ENCODE data around the gene PRPF8.

Gene PRPF8

DNA sequence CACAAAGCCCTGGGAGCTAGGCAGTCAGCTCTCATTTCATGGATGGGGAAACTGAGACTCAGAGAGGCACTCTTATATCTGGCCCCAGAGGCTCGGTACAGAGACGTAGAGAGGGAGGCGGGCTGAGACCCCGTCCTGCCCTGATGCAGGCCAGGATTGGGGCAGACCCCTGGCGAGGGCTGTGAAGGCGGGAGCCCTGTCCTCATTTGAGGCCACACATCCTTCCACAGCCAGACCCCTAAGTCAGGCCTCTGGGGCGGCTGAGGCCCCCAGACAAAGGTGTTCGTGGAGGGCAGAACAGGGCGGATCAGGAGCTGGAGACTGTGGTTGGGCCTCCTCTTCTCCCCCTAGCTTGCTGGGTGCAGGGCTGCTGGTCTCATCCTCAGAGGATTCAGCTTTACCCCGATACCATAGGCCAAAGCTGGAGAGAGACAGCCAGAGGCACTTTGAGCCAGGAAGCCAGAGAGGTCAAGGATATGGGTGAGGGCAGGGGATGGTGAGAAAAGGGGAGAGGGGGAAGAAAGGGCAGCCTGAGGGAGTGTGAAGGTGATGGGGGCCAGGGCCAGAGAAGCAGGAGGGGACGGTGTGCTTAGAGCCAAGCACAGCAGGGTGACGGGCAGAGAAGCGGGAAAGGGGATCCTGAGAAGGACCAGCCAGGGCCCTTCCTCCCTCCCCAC, 38.3 kb downstream of the PRPF8 start:
- no peak overlapping the region for H3K27ac ChIP-seq (ENCODE audit: low read depth, low read length, poor library complexity, severe bottlenecking)
- H3K9me2 ChIP-seq (ENCODE audit: low read depth, low read length): no peaks in the 10 kb centered on the region
- TF ChIP-seq, protein P1, sequence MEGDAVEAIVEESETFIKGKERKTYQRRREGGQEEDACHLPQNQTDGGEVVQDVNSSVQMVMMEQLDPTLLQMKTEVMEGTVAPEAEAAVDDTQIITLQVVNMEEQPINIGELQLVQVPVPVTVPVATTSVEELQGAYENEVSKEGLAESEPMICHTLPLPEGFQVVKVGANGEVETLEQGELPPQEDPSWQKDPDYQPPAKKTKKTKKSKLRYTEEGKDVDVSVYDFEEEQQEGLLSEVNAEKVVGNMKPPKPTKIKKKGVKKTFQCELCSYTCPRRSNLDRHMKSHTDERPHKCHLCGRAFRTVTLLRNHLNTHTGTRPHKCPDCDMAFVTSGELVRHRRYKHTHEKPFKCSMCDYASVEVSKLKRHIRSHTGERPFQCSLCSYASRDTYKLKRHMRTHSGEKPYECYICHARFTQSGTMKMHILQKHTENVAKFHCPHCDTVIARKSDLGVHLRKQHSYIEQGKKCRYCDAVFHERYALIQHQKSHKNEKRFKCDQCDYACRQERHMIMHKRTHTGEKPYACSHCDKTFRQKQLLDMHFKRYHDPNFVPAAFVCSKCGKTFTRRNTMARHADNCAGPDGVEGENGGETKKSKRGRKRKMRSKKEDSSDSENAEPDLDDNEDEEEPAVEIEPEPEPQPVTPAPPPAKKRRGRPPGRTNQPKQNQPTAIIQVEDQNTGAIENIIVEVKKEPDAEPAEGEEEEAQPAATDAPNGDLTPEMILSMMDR (IDR thresholded peaks at IDR 0.05; ENCODE audit: low read length): no peak
- no peak overlapping the region for H3K4me3 ChIP-seq (ENCODE audit: low read depth, low read length, poor library complexity, severe bottlenecking)
- H3K79me2 ChIP-seq (ENCODE audit: insufficient read depth, low read length): no peaks in the 10 kb centered on the region
- H3K9me3 ChIP-seq (ENCODE audit: low read length): no peaks in the 10 kb centered on the region
- H3F3A ChIP-seq (ENCODE audit: insufficient read depth, low read length): no peaks in the 10 kb centered on the region
- H3K9ac ChIP-seq (ENCODE audit: low read length): no peak overlapping the region
- H2AFZ ChIP-seq (ENCODE audit: low read length): no peak overlapping the region
- no peak overlapping the region for H3K4me2 ChIP-seq (ENCODE audit: low read length)
- no peaks in the 10 kb centered on the region for H4K20me1 ChIP-seq (ENCODE audit: insufficient read depth, low read length)
- H3K36me3 ChIP-seq (ENCODE audit: insufficient read depth, low read length): peaks cover 15% of the 10 kb centered on the region
- H3K27me3 ChIP-seq (ENCODE audit: insufficient read depth, low read length): no peaks in the 10 kb centered on the region
- H3K4me1 ChIP-seq (ENCODE audit: insufficient read depth, low read length, severe bottlenecking): peaks cover 29% of the 10 kb centered on the region

DNA sequence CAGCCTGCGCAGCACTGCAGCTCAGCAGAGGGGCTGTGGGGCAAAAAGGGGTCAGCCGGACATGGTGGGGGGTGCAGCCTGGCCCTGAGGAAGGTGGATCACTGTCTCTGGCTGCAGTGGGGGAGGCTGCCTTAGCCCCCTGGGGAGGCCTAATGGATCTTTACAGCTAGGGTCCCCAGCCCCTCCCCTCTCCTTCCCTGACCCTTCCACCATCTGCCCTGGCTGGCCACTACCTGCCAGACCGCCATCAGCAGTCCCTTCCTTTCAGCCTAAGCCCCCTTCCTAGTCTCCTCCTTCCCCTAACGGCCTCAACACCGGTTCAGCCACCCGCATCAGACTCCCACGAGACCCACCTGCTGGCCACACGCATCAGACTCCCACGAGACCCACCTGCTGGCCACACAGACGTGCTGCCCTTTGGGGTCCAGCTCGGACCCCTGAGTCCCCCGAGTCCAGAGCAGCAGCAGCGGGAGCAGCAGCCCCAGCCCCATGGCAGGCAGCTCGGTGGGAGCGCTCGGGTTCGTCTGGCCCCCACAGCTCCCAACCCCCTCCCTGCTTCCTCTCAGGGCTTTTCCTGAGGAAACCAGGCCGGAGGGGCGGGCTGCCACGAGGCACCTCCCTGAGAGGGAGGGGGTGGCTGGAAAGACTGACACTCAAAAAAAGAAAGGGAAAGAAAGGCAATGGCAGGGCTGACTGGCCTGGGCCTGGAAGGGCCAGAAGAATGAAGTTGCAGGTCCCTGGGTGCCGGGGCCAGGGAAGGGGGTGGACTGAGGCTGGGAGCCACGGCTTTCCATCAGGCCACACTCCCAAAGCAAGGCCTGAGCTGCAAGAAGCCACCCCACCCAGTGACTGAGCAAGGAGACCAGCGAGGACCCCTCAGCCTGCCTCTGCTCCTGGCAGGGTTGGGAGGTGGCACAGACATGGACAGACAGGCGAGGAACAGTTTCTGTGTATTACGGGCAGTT, 39.2 kb downstream of the PRPF8 start, which contains the start of gene SCARF1:
Gene SCARF1 (minus strand): TSS at position 526 of the 965 bp plus-strand sequence. CDS start 35 bp downstream, at position 491.
- Histone ChIP-seq H2AFZ (ENCODE audit: low read length) (no peak within 1 kb of the TSS), H3K4me2 (ENCODE audit: low read length) (no peak within 1 kb of the TSS), H3K9me3 (ENCODE audit: low read length) (no peaks in the 10 kb centered on the region), H3K27ac (ENCODE audit: low read depth, low read length, poor library complexity, severe bottlenecking) (no peak within 1 kb of the TSS), H4K20me1 (ENCODE audit: insufficient read depth, low read length) (no peaks in the 10 kb centered on the region), H3K79me2 (ENCODE audit: insufficient read depth, low read length) (no peaks in the 10 kb centered on the region), H3K27me3 (ENCODE audit: insufficient read depth, low read length) (no peaks in the 10 kb centered on the region), H3K9ac (ENCODE audit: low read length) (no peak within 1 kb of the TSS; the same call in 1 of the 2 replicates), H3F3A (ENCODE audit: insufficient read depth, low read length) (no peaks in the 10 kb centered on the region), H3K9me2 (ENCODE audit: low read depth, low read length) (no peaks in the 10 kb centered on the region), H3K4me3 (ENCODE audit: low read depth, low read length, poor library complexity, severe bottlenecking) (no peak within 1 kb of the TSS), H3K4me1 (ENCODE audit: insufficient read depth, low read length, severe bottlenecking) (peaks cover 29% of the 10 kb centered on the region), H3K36me3 (ENCODE audit: insufficient read depth, low read length) (peaks cover 6% of the 10 kb centered on the region)
- TF ChIP-seq, protein P1 (IDR thresholded peaks at IDR 0.05; ENCODE audit: low read length): no peak

DNA sequence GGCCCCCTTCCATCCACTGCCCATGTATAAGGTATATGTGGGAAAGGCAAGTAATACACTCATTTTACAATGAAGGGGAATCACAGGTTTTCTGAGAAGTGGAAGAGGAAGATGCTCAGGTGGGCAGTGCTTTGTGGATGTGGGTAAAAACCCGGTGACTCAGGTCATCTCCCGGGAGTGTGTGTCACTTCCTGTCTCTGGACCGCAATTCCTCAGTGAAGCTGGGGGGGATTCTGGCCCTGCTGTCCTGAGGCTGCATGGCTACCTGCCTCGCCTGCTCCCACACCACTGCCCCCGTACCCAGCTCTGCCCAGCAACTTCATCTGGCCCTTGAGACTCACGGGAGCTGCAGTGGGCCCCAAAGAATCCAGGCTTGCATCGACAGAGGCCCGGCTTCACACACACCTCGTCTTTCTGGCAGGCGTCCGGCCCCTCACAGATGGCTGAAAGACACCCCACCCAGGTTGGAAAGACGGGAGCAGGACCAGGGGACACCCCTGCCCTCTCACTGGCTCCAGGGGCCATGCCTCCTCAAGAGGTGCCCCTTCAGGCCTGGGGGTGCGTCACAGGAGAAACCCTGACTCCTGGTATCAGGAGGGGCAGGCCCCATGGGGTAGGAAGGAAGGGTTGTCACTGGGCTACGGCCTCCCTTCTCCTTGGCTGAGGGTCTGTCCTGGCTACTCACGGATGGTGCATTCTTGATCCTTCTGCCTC, 40.0 kb downstream of the PRPF8 start:
- Histone ChIP-seq H3F3A (ENCODE audit: insufficient read depth, low read length) (no peaks in the 10 kb centered on the region), H3K4me3 (ENCODE audit: low read depth, low read length, poor library complexity, severe bottlenecking) (no peak overlapping the region), H3K4me2 (ENCODE audit: low read length) (peak overlapping the region; percentile 85; the same call in 1 of the 2 replicates), H3K4me1 (ENCODE audit: insufficient read depth, low read length, severe bottlenecking) (peaks cover 23% of the 10 kb centered on the region), H3K79me2 (ENCODE audit: insufficient read depth, low read length) (no peaks in the 10 kb centered on the region), H4K20me1 (ENCODE audit: insufficient read depth, low read length) (no peaks in the 10 kb centered on the region), H3K27me3 (ENCODE audit: insufficient read depth, low read length) (no peaks in the 10 kb centered on the region), H3K36me3 (ENCODE audit: insufficient read depth, low read length) (no peaks in the 10 kb centered on the region; the same call in 1 of the 2 replicates), H3K9ac (ENCODE audit: low read length) (peak overlapping the region; percentile 58; the same call in 1 of the 2 replicates), H3K9me2 (ENCODE audit: low read depth, low read length) (no peaks in the 10 kb centered on the region), H3K9me3 (ENCODE audit: low read length) (no peaks in the 10 kb centered on the region), H3K27ac (ENCODE audit: low read depth, low read length, poor library complexity, severe bottlenecking) (no peak overlapping the region), H2AFZ (ENCODE audit: low read length) (no peak overlapping the region)
- TF ChIP-seq, protein P1 (IDR thresholded peaks at IDR 0.05; ENCODE audit: low read length): no peak
- no peak for TF ChIP-seq EZH2 (IDR thresholded peaks at IDR 0.05; ENCODE audit: borderline replicate concordance, low read length)
